NCI-H446 (cell line): ENCODE data around the gene ADAM19.

Experiments
- DNase-seq, 2 experiments: peaks; one replicate each; lab custom pipeline; 2025; lab: John Stamatoyannopoulos, UW

Gene ADAM19

GRCh38 chr5:157594675-157595459 lies 19.3 kb upstream of the ADAM19 start:
- DNase-seq = no peak

- DNase-seq = no peak
Measured at GRCh38 chr5:157594257-157594656, 18.7 kb upstream of the ADAM19 start.

DNA sequence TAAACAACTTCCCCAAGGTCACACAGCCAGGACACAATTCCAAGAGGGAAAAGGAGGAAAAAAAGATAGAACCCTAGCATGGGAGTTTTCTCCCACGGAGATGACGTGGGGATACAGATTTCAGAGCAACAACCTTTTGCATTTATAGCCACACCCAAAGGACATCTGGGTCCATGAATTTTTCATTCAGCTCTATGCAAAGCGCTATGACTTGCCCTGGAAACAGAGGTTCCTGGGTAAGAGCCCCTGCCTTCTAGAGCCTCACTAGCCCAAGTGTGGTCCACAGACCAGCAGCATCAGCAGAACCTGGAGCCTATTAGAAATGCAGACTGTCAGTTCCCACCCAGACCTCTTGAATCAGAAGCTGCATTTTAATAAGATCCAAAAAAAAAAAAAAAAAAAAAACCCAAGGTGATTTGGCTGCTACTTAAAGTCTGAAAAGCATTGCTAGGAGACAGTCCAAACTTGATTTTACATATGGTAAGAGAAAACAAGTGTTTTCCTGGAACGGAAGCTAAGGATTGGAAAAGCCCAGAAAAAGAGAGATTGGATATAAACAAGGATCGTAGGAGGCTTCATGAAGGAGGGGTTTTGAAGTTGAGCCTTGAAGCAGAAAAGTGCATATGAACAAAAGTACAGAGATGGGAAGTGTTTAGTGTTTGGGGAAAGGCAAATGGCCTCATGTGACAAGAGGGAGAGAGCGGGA lies 17.6 kb upstream of the ADAM19 start:
- DNase-seq = no peak

- no peak for DNase-seq
Measured at GRCh38 chr5:157592594-157592993, 17.0 kb upstream of the ADAM19 start.

GRCh38 chr5:157590478-157590877 lies 14.9 kb upstream of the ADAM19 start:
- DNase-seq = no peak

- DNase-seq = no peak
Measured at GRCh38 chr5:157584628-157585027, 9.1 kb upstream of the ADAM19 start.

DNA sequence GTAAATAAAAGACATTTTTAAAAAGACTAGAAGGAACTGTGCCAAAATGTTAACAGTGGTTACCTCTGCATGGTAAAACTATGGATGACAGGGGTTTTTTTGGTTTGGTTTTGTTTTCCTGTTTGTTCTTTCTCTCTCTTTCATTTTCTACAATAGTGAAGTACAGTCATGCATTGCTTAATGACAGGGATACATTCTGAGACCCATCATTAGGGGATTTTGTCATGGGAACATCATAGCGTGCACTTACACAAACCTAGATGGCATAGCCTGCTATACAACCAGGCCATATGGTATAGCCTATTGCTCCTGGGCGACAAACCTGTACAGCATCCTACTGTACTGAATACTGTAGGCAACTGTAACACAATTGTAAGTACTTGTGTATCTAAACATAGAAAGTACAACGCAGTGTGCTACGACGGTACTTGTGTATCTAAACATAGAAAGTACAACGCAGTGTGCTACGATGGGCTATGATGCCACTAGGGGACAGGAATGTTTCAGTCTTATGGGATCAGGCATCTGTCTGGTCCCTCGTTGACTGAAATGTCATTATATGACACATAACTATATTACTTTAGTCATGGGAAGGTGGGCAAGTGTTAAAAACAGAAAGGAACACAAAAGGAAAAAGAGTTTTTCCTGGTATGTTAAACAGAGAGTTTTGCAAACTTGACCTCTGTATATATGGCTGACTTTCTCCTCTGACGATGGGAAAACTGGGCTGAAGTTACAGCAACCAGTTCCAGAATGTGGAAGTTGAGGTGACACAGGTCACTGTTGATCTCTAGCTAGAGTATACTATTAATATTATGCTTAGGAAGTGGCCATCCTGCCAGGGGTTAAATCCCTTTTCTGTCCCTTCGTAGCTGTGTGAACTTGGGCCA lies 7.4 kb upstream of the ADAM19 start:
- DNase-seq = no peak

GRCh38 chr5:157581901-157582300 lies 6.3 kb upstream of the ADAM19 start:
- no peak for DNase-seq

GRCh38 chr5:157578079-157578780 lies 2.7 kb upstream of the ADAM19 start:
- DNase-seq = no peak

DNA sequence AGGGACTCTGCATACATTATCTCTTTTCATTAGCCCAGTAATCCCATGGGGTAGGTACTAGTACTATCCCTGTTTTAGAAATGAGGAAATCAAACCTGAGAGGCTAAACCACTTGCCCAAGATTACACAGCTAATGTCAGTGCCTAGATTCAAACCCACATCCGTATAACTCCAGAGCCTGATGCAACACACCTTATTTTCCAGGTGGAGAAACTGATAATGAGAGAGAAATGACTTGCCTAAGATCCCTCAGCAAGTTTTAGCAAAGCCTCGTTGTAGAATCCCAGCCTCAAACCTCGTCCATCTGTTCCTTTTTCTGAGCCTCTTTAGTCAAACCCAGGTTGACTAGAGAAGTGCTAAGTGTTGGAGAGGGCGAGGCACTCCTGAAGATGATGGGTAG lies 1.1 kb upstream of the ADAM19 start:
- DNase-seq = no peak

GRCh38 chr5:157574456-157575380 lies 857 bp downstream of the ADAM19 start:
- no peak for DNase-seq

GRCh38 chr5:157571357-157571827 lies 4.2 kb downstream of the ADAM19 start:
- no peak for DNase-seq

DNA sequence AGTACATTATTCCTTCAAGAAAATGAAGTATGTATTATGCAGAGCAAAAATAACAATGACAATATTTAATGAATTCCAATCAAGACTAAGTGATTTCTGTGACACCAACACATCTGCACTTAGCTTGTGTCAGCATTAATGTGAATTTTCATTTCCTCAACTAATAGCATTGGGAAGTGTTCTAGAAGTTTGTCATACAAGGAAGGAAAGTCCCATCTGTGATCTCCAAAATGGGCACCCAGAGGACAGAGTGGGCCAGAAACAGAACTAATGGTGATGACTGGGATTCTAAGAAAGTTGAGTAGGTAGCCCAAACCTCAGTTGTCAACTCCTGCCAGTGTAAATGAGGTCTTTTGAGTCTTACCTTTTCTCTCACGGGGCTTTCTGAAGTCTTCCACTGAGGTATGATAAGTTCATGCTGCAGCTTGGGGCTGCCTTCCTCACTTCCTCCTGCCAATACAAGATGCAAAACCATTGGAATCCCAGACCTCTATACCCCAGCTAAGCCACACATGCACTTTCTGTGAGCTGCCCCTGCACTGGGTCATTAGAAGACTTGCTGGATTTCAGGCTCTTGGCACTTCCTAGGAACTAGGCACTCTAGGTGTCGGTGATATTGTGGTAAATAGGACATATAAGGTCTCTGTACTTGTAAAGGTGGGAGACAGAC lies 4.9 kb downstream of the ADAM19 start:
- no peak for DNase-seq

- DNase-seq = no peak
Measured at GRCh38 chr5:157568720-157569119, 6.9 kb downstream of the ADAM19 start.

DNA sequence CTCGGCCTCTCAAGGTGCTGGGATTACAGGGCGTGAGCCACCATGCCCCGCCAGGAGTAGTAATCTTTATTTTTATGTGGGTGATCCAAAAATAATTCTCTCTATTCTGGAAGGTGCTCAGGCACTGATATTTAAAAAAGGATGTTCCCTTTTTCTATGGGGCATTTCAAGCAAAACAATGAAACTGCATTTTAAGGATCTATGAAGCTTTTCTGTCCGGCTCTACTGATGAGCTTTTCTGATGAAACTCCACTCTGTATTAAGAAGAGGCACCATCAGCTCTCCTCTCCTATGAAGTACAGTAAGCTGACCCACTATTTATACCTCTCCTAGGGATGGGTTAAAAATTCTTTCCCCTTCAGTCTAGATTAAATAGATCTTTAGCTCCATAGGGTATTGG lies 7.4 kb downstream of the ADAM19 start:
- DNase-seq = no peak

GRCh38 chr5:157566902-157567489 lies 8.6 kb downstream of the ADAM19 start:
- DNase-seq = no peak

DNA sequence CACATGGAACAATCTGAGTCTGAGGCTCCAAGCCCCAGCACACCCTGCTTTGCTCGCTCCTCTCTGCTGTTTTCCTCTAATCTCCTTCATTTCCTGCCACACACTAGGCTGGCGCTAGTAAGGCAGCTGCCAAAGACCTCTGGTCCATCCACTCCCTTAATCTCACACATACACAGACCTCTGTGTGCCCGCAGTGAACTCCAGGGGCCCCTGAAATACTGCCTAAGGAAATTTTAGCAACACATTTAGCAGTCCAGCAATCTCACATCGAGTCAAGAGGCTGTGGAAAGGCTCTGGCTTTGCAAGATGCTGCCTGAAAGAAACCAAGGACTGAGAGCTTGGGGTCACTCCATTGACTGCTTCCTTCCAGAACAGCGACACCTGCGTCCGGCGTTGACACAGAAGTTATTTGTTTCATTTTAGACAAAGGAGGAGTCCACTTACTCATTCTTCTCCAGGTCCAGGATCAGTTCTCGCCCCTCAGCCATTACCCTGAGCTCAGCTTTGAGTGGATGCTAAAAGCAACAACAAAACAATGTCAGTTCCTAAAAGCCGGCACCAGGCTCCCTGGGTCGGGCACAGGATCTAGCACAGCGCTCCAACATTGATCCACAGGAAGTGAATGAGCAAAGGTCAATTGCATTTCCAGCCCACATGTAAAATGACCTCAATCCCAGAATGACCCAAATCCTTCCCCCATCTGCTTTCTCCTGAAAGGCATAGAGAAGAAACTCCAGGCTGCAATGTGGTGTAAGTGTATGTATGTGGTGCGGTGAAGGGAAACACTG lies 11.5 kb downstream of the ADAM19 start:
- no peak for DNase-seq

- peak; percentile 19 to 69 for DNase-seq
Measured at GRCh38 chr5:157563373-157563928, 12.1 kb downstream of the ADAM19 start.
